Measurements from ENCODE around the gene BICD1.

BICD1 gene

GRCh38 chr12:32284561-32284960 is 177.9 kb downstream of the BICD1 start:
- DNase-seq (ENCODE audit: low spot score), result no peak

DNA sequence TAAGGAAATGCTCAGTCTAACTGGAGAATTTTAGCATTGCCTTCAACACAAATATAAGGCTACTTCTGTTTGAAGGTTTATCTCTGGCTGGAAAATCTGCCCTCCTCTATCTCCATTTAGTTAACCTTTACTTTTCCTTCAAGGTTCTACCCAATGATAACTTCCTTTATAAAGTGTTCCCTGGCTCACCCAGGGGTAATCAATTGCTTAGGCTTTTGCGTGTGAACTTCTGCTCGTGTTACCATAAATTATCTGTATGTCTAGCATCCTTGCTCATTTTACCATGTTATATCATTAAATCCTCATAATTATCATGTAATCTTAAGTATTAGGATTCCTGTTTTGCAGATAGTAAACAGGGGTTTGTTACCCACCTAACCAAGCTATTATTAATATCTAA is 178.4 kb downstream of the BICD1 start:
- DNase-seq (ENCODE audit: low spot score), result no peak

DNA sequence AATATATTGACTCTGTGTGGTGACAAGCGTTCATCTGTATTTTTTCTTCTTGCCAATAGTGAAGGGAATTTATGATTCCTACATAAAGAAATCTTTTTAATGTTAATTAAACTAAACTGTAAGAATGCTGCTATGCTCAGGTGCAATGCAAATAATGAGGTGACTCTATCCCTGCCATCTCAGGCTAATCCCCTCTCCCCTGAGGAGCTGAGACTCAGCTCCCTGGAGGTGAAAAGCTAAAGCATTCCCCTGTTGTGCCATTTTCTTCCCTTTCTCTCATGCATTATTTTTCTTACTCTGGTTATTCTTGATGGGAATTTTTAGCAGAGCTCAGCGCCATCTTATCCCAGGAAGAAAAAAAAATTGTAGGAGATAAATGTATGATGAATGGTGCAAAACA is 178.8 kb downstream of the BICD1 start:
- no peak for DNase-seq (ENCODE audit: low spot score)

GRCh38 chr12:32290411-32290810 is 183.8 kb downstream of the BICD1 start:
- no peak for DNase-seq (ENCODE audit: low spot score)

GRCh38 chr12:32292151-32292550 is 185.5 kb downstream of the BICD1 start:
- DNase-seq (ENCODE audit: low spot score), result no peak

DNA sequence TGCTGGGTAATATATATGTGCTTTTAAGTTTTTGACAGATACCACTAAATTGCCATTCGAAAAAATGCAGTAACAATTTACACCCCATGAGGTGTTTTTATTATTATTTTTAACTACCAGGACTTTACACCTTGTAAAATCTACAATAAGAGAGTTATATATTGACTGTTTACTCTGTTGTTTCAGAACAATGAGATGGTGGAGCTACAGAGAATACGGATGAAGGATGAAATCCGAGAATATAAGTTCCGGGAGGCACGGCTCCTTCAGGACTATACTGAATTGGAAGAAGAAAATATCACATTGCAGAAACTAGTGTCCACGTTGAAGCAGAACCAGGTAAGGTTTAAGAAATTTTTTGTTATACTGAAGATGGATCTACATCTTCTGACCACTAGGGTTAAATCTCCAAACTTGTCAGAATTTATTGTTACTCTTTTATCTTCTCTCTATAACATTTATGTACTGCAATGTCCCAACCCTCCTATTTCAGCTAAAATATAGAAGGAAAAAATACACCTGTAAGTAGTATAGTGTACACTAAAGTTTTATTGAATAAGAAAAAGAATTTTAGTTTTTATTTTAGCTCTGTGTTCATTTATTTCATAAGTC is 187.3 kb downstream of the BICD1 start:
- no peak for DNase-seq (ENCODE audit: low spot score)

GRCh38 chr12:32296567-32296966 is 189.9 kb downstream of the BICD1 start:
- no peak for DNase-seq (ENCODE audit: low spot score)

DNA sequence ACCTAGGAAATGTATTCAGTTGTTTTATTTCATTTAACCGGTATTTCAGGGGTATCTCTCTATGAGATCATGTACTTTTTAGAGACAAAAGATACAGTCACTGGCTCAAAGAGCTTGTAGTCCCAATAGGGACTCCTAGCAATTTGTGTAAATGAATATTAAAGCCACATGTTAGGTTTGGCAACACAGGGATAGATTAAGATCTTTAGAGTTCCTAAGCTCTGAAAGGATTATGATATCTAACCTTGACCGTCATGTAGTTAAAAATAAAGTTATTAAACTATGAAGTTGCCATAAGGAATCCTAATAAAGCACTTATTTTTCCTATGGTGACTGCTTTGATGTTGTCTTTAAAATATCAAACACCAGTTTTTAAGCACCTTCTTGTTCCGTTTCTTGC is 192.3 kb downstream of the BICD1 start:
- DNase-seq (ENCODE audit: low spot score), result no peak

DNA sequence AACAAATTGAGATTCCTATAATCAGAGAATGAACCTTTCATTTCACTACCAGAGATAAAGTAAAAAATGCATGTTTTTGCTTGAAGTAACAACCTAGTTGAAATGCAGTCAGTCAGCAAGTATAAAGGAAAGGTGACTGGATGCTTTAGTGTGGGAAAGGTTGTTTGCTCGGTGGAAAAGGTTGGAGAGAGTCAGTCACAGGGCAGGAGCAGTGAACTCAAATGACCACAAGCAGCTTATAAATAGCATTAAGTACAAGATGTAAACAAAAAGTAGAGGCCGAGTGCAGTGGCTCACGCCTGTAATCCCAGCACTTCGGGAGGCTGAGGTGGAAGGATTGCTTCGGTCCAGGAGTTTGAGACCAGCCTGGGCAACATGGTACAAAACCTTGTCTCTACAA is 194.6 kb downstream of the BICD1 start:
- no peak for DNase-seq (ENCODE audit: low spot score)

DNA sequence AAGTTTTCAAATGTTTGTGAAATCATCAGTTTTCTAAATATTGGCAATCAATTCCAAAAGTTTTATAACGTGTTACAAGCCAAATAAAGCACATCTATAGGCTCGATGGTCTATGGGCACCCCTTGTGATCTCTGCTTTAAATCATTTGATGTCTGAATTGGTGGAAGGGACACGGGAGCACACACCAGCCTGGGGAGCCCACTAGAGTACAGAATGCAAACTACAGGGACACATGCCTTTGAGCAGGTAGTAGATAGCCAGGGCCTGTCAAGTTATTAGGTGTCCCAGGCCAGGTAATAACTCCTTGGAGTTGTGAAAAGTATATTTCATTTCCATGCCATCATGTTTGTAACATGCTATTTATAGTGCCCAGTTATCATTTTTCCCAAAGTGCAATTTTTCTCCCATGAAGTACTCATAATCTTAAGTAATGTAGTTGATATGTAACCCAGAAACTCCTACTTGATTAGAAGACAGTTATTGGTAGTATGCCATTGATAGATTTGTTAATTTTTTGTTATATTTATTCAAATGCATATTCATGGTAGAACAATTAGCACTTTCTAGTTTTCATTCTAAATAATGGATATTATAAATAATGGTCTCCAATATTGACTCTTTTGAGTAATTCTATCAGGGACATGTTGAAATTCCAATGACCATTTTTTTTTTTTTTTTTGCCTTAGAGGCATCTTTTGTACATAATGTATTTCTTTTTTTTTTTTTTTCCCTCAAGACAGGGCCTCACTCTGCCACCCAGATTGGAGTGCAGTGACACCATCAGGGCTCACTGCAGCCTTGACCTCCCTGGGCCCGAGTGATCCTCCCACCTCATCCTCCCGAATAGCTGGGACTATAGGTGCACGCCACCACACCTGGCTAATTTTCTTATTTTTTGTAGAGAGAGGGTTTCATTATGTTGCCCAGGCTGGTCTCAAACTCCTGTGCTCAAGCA is 195.8 kb downstream of the BICD1 start:
- DNase-seq (ENCODE audit: low spot score), result peak; percentile 17

GRCh38 chr12:32303174-32303549 is 196.5 kb downstream of the BICD1 start:
- no peak for DNase-seq (ENCODE audit: low spot score)

GRCh38 chr12:32305163-32305562 is 198.5 kb downstream of the BICD1 start:
- no peak for DNase-seq (ENCODE audit: low spot score)

GRCh38 chr12:32307326-32307725 is 200.7 kb downstream of the BICD1 start:
- DNase-seq (ENCODE audit: low spot score), result no peak

GRCh38 chr12:32309811-32310736 is 203.4 kb downstream of the BICD1 start:
- no peak for DNase-seq (ENCODE audit: low spot score)

DNA sequence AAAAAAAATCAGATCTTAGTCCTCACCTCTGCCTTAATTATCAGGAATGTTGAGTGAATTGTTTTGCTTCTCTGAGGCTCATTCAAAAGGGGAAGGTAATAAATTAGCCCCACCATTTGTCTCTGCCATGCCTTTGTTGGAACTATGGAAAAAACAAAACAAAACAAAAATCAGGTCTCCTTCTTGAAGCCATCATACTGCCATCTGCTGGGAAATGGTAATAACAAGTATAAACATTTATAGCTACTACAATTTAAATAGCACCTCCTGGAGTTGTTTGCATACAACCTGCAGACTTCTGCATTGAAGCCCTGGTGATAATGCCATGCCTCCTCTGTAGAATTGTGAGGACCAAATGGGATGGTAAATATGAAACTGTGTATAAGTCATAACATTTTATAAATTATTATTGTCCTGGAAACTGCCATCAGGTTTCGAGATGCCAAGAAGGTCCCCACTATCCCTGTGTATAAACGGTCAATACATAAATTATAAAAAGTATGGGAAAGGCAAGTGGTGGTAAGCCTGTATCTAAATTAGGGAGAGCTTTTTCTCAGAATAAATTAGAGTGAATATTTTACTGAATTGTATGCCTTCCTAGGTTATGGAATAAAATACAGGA is 205.5 kb downstream of the BICD1 start:
- peak; percentile 57 for DNase-seq (ENCODE audit: low spot score)

- no peak for DNase-seq (ENCODE audit: low spot score)
Measured at GRCh38 chr12:32322354-32322753, 215.7 kb downstream of the BICD1 start.

- no peak for DNase-seq (ENCODE audit: low spot score)
Measured at GRCh38 chr12:32331133-32331532, 224.5 kb downstream of the BICD1 start.

GRCh38 chr12:32332446-32332845 is 225.8 kb downstream of the BICD1 start:
- DNase-seq (ENCODE audit: low spot score), result peak; percentile 43

DNA sequence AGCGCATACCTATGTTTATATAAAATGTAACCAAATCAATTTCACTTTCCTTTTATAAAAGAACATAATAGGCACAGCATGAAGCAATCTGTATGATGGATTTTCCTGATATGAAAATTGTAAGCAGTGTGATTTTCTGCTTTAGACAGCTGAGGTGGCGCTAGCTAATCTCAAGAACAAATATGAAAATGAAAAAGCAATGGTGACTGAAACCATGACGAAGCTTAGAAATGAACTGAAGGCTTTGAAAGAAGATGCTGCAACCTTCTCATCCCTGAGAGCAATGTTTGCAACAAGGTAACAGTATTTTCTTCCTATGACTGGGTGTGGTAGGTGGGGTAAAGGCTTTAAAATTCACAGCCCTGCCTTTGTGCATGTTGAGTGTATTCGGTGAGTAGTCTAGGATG is 227.7 kb downstream of the BICD1 start:
- DNase-seq (ENCODE audit: low spot score), result no peak

DNA sequence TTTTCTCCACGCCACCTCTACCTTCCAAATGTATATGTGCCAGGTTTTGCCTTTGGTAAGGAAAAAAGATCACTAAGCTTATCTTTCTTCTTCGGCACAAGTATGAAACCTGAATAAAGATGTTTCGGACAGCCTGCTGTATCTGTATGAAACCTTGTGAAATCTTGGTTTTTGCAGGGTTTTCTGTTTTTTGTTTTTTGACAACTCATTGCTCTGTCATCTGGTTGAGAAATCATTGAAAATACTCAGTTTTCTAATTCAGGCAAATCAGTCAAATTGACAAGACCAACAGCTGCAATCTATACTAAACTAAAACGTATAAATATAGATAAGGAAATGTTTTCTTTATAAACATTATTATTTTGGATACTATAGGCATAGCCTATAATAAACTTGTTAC is 229.6 kb downstream of the BICD1 start:
- no peak for DNase-seq (ENCODE audit: low spot score)

GRCh38 chr12:32343496-32343895 is 236.8 kb downstream of the BICD1 start:
- DNase-seq (ENCODE audit: low spot score), result no peak

DNA sequence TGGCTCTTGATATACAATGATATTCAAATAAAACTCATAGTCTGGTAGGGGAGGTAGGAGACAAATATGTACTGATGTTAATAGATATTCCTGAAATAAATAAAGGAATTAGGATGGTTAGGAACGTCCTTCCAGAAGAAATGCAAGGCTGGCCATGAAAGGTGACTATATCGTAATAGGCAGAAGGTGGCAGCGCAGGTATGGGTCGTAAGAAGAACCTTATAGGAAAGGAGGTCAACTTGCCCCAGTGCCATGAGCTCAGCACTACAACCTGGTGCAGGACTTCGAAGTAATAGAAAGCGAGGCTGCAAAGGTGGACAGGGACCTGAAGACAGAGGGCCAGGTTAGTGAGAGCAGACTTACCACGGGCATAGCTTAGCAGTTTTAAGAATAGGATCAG is 237.4 kb downstream of the BICD1 start:
- no peak for DNase-seq (ENCODE audit: low spot score)

Measured in kidney capillary endothelial cell (primary cell).